ENCODE data around the gene FMNL2. TPM values are rescaled to one million over a fixed set of nuclear protein-coding genes. Genes with fewer than 3 reads are reported as not detected.

FMNL2 gene
- polyA plus RNA-seq, 4 donors, result 7.0 to 23.3 (median 8.7) TPM

- peaks cover 3 to 5% (median 4%) of the 10 kb centered on the region in 3 donors for H3K36me3 ChIP-seq (ENCODE audit: control insufficient read depth in 3 of 3, insufficient read depth in 2 of 3, low read depth in 1 of 3, low read length in 3 of 3)
- H3K27me3 ChIP-seq (ENCODE audit: control insufficient read depth in 3 of 3, insufficient read depth in 3 of 3, low read length in 3 of 3), result no peaks in the 10 kb centered on the region
- peaks cover 0 to 4% (median 2%) of the 10 kb centered on the region in 3 donors for H3K4me1 ChIP-seq (ENCODE audit: control insufficient read depth in 3 of 3, insufficient read depth in 2 of 3, low read depth in 1 of 3, low read length in 2 of 3)
- FAIRE-seq, result no peak
- no peaks in the 10 kb centered on the region for H3K9me3 ChIP-seq (ENCODE audit: control insufficient read depth in 2 of 2, insufficient read depth in 1 of 2, low read depth in 1 of 2, low read length in 1 of 2)
- no peak for DNase-seq
- no peak overlapping the region for H3K27ac ChIP-seq (ENCODE audit: low read depth in 1 of 3, low read length in 2 of 3)
- H3K4me3 ChIP-seq (ENCODE audit: low read depth in 1 of 3, low read length in 3 of 3), result no peak overlapping the region
- WGBS, 3 donors, result 95% methylated on average over 6 of the region's 6 CpGs
Observed at GRCh38 chr2:152650768-152651371, 315.9 kb downstream of the FMNL2 start.

GRCh38 chr2:152651834-152652233 lies 316.9 kb downstream of the FMNL2 start:
- Histone ChIP-seq H3K4me3 (ENCODE audit: low read depth in 1 of 3, low read length in 3 of 3) (no peak overlapping the region), H3K27me3 (ENCODE audit: control insufficient read depth in 3 of 3, insufficient read depth in 3 of 3, low read length in 3 of 3) (no peaks in the 10 kb centered on the region), H3K36me3 (ENCODE audit: control insufficient read depth in 3 of 3, insufficient read depth in 2 of 3, low read depth in 1 of 3, low read length in 3 of 3) (peaks cover 4 to 9% (median 9%) of the 10 kb centered on the region in 3 donors), H3K9me3 (ENCODE audit: control insufficient read depth in 2 of 2, insufficient read depth in 1 of 2, low read depth in 1 of 2, low read length in 1 of 2) (no peaks in the 10 kb centered on the region), H3K27ac (ENCODE audit: low read depth in 1 of 3, low read length in 2 of 3) (no peak overlapping the region), H3K4me1 (ENCODE audit: control insufficient read depth in 3 of 3, insufficient read depth in 2 of 3, low read depth in 1 of 3, low read length in 2 of 3) (peaks cover 0 to 4% (median 2%) of the 10 kb centered on the region in 3 donors)
- no peak for FAIRE-seq
- 70 to 81% (median 78%) methylated on average over 2 of the region's 2 CpGs for WGBS, 3 donors
- no peak for DNase-seq

- DNase-seq (no peak), FAIRE-seq (no peak)
- Histone ChIP-seq H3K27ac (ENCODE audit: low read depth in 1 of 3, low read length in 2 of 3) (no peak overlapping the region), H3K27me3 (ENCODE audit: control insufficient read depth in 3 of 3, insufficient read depth in 3 of 3, low read length in 3 of 3) (no peaks in the 10 kb centered on the region), H3K9me3 (ENCODE audit: control insufficient read depth in 2 of 2, insufficient read depth in 1 of 2, low read depth in 1 of 2, low read length in 1 of 2) (no peaks in the 10 kb centered on the region), H3K4me1 (ENCODE audit: control insufficient read depth in 3 of 3, insufficient read depth in 2 of 3, low read depth in 1 of 3, low read length in 2 of 3) (no peaks in the 10 kb centered on the region), H3K4me3 (ENCODE audit: low read depth in 1 of 3, low read length in 3 of 3) (no peak overlapping the region), H3K36me3 (ENCODE audit: control insufficient read depth in 3 of 3, insufficient read depth in 2 of 3, low read depth in 1 of 3, low read length in 3 of 3) (peaks cover 12 to 19% (median 12%) of the 10 kb centered on the region in 3 donors)
- WGBS, 3 donors, result 63 to 89% (median 72%) methylated on average over 1 of the region's 1 CpG
Observed at GRCh38 chr2:152655880-152656279, 320.9 kb downstream of the FMNL2 start.

- Histone ChIP-seq H3K9me3 (ENCODE audit: control insufficient read depth in 2 of 2, insufficient read depth in 1 of 2, low read depth in 1 of 2, low read length in 1 of 2) (no peaks in the 10 kb centered on the region), H3K36me3 (ENCODE audit: control insufficient read depth in 3 of 3, insufficient read depth in 2 of 3, low read depth in 1 of 3, low read length in 3 of 3) (peaks cover 15 to 24% (median 19%) of the 10 kb centered on the region in 3 donors), H3K4me3 (ENCODE audit: low read depth in 1 of 3, low read length in 3 of 3) (no peak overlapping the region), H3K27me3 (ENCODE audit: control insufficient read depth in 3 of 3, insufficient read depth in 3 of 3, low read length in 3 of 3) (no peaks in the 10 kb centered on the region), H3K4me1 (ENCODE audit: control insufficient read depth in 3 of 3, insufficient read depth in 2 of 3, low read depth in 1 of 3, low read length in 2 of 3) (no peaks in the 10 kb centered on the region), H3K27ac (ENCODE audit: low read depth in 1 of 3, low read length in 2 of 3) (no peak overlapping the region)
- 71 to 77% (median 77%) methylated on average over 4 of the region's 4 CpGs for WGBS, 3 donors
- no peak for FAIRE-seq
- no peak for DNase-seq
Observed at GRCh38 chr2:152657043-152657442, 322.1 kb downstream of the FMNL2 start.

- H3K9me3 ChIP-seq (ENCODE audit: control insufficient read depth in 2 of 2, insufficient read depth in 1 of 2, low read depth in 1 of 2, low read length in 1 of 2), result no peaks in the 10 kb centered on the region
- FAIRE-seq, result no peak
- H3K27me3 ChIP-seq (ENCODE audit: control insufficient read depth in 3 of 3, insufficient read depth in 3 of 3, low read length in 3 of 3), result no peaks in the 10 kb centered on the region
- DNase-seq, result no peak
- H3K4me3 ChIP-seq (ENCODE audit: low read depth in 1 of 3, low read length in 3 of 3), result no peak overlapping the region
- H3K36me3 ChIP-seq (ENCODE audit: control insufficient read depth in 3 of 3, insufficient read depth in 2 of 3, low read depth in 1 of 3, low read length in 3 of 3), result peaks cover 15 to 23% (median 19%) of the 10 kb centered on the region in 3 donors
- no peaks in the 10 kb centered on the region for H3K4me1 ChIP-seq (ENCODE audit: control insufficient read depth in 3 of 3, insufficient read depth in 2 of 3, low read depth in 1 of 3, low read length in 2 of 3)
- no peak overlapping the region for H3K27ac ChIP-seq (ENCODE audit: low read depth in 1 of 3, low read length in 2 of 3)
- WGBS, 3 donors, result 55 to 84% (median 83%) methylated on average over 1 of the region's 1 CpG
Observed at GRCh38 chr2:152658221-152658620, 323.2 kb downstream of the FMNL2 start.

- Histone ChIP-seq H3K4me1 (ENCODE audit: control insufficient read depth in 3 of 3, insufficient read depth in 2 of 3, low read depth in 1 of 3, low read length in 2 of 3) (no peaks in the 10 kb centered on the region), H3K27me3 (ENCODE audit: control insufficient read depth in 3 of 3, insufficient read depth in 3 of 3, low read length in 3 of 3) (no peaks in the 10 kb centered on the region), H3K9me3 (ENCODE audit: control insufficient read depth in 2 of 2, insufficient read depth in 1 of 2, low read depth in 1 of 2, low read length in 1 of 2) (no peaks in the 10 kb centered on the region), H3K36me3 (ENCODE audit: control insufficient read depth in 3 of 3, insufficient read depth in 2 of 3, low read depth in 1 of 3, low read length in 3 of 3) (peaks cover 12 to 30% (median 24%) of the 10 kb centered on the region in 3 donors), H3K27ac (ENCODE audit: low read depth in 1 of 3, low read length in 2 of 3) (no peak overlapping the region), H3K4me3 (ENCODE audit: low read depth in 1 of 3, low read length in 3 of 3) (no peak overlapping the region)
- WGBS, 3 donors, result 91 to 97% (median 95%) methylated on average over 4 of the region's 4 CpGs
- no peak for FAIRE-seq
- DNase-seq, result no peak
Observed at GRCh38 chr2:152661076-152661475, 326.1 kb downstream of the FMNL2 start.

GRCh38 chr2:152664725-152665124 lies 329.8 kb downstream of the FMNL2 start:
- WGBS, 3 donors, result 96 to 99% (median 97%) methylated on average over 7 of the region's 7 CpGs
- Histone ChIP-seq H3K36me3 (ENCODE audit: control insufficient read depth in 3 of 3, insufficient read depth in 2 of 3, low read depth in 1 of 3, low read length in 3 of 3) (peaks cover 4 to 29% (median 25%) of the 10 kb centered on the region in 3 donors), H3K27ac (ENCODE audit: low read depth in 1 of 3, low read length in 2 of 3) (no peak overlapping the region), H3K4me3 (ENCODE audit: low read depth in 1 of 3, low read length in 3 of 3) (no peak overlapping the region), H3K4me1 (ENCODE audit: control insufficient read depth in 3 of 3, insufficient read depth in 2 of 3, low read depth in 1 of 3, low read length in 2 of 3) (no peaks in the 10 kb centered on the region), H3K9me3 (ENCODE audit: control insufficient read depth in 2 of 2, insufficient read depth in 1 of 2, low read depth in 1 of 2, low read length in 1 of 2) (no peaks in the 10 kb centered on the region), H3K27me3 (ENCODE audit: control insufficient read depth in 3 of 3, insufficient read depth in 3 of 3, low read length in 3 of 3) (no peaks in the 10 kb centered on the region)
- no peak for DNase-seq
- FAIRE-seq, result no peak

- no peaks in the 10 kb centered on the region for H3K9me3 ChIP-seq (ENCODE audit: control insufficient read depth in 2 of 2, insufficient read depth in 1 of 2, low read depth in 1 of 2, low read length in 1 of 2)
- DNase-seq (no peak), FAIRE-seq (no peak)
- peaks cover 2 to 14% (median 9%) of the 10 kb centered on the region in 3 donors for H3K36me3 ChIP-seq (ENCODE audit: control insufficient read depth in 3 of 3, insufficient read depth in 2 of 3, low read depth in 1 of 3, low read length in 3 of 3)
- 90 to 91% (median 91%) methylated on average over 4 of the region's 4 CpGs for WGBS, 3 donors
- no peaks in the 10 kb centered on the region for H3K27me3 ChIP-seq (ENCODE audit: control insufficient read depth in 3 of 3, insufficient read depth in 3 of 3, low read length in 3 of 3)
- H3K27ac ChIP-seq (ENCODE audit: low read depth in 1 of 3, low read length in 2 of 3), result no peak overlapping the region
- no peak overlapping the region for H3K4me3 ChIP-seq (ENCODE audit: low read depth in 1 of 3, low read length in 3 of 3)
- no peaks in the 10 kb centered on the region for H3K4me1 ChIP-seq (ENCODE audit: control insufficient read depth in 3 of 3, insufficient read depth in 2 of 3, low read depth in 1 of 3, low read length in 2 of 3)
Observed at GRCh38 chr2:152674334-152674733, 339.4 kb downstream of the FMNL2 start.

- Histone ChIP-seq H3K4me1 (ENCODE audit: control insufficient read depth in 3 of 3, insufficient read depth in 2 of 3, low read depth in 1 of 3, low read length in 2 of 3) (no peaks in the 10 kb centered on the region), H3K36me3 (ENCODE audit: control insufficient read depth in 3 of 3, insufficient read depth in 2 of 3, low read depth in 1 of 3, low read length in 3 of 3) (peaks cover 5 to 18% (median 8%) of the 10 kb centered on the region in 3 donors), H3K27ac (ENCODE audit: low read depth in 1 of 3, low read length in 2 of 3) (no peak overlapping the region), H3K27me3 (ENCODE audit: control insufficient read depth in 3 of 3, insufficient read depth in 3 of 3, low read length in 3 of 3) (no peaks in the 10 kb centered on the region), H3K9me3 (ENCODE audit: control insufficient read depth in 2 of 2, insufficient read depth in 1 of 2, low read depth in 1 of 2, low read length in 1 of 2) (no peaks in the 10 kb centered on the region), H3K4me3 (ENCODE audit: low read depth in 1 of 3, low read length in 3 of 3) (no peak overlapping the region)
- FAIRE-seq, result no peak
- DNase-seq, result no peak
- WGBS, 3 donors, result 89 to 99% (median 95%) methylated on average over 3 of the region's 3 CpGs
Observed at GRCh38 chr2:152676461-152676860, 341.5 kb downstream of the FMNL2 start.
